ENCODE data around the gene BAG5. TPM values are rescaled to one million over a fixed set of nuclear protein-coding genes. Genes with fewer than 3 reads are reported as not detected.

Gene BAG5
- total and polyA plus RNA-seq, 7 experiments from 2014 or later, result 29.9 to 51.7 (median 36.8) TPM

DNA sequence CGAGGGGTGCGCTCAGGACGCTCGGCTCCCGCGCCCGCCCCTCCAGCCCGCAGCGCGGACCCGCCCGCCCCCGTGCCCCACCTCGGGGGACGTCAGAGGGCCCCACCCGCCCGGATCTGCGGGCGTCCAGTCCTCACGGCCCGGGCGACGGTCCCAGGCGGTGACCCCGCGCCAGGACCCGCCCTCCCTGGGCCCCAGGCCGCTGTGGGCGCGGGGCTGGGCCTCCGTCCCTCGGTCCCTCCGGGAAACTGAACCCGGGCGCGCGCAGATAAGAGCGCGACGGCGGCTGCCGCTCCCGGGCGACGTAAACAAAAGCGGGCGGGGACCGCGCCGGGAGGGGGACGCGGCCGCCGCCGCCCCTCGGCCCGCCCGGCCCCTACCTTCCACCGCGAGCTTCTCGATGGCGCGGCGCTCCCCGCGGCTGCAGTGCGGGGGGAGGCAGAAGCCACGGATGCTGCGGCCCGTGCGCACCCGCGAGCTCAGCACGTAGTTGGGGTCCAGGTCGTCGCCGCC is 41.0 kb downstream of the BAG5 start:
- DNase-seq (peak in 4 of 9 donors; percentile 21 to 31 (median 23)), ATAC-seq (peak; percentile 10)
- H3K9me3 ChIP-seq (ENCODE audit: control insufficient read depth in 2 of 3, low read length in 3 of 3), result no peaks in the 10 kb centered on the region
- H3K4me3 Mint-ChIP-seq, result peak overlapping the region in 7 of 10 donors; percentile 40 to 77 (median 63)
- no peak overlapping the region for H3K27ac ChIP-seq (ENCODE audit: low read depth, low read length)
- peaks cover 0 to 22% (median 13%) of the 10 kb centered on the region in 7 donors for H3K4me1 Mint-ChIP-seq
- no peak overlapping the region for H3K27ac Mint-ChIP-seq
- H3K4me1 ChIP-seq (ENCODE audit: control insufficient read depth in 2 of 2, insufficient read depth in 2 of 2, low read length in 2 of 2), result peaks cover 7 to 15% of the 10 kb centered on the region in 2 donors
- H3K27me3 Mint-ChIP-seq, result peaks cover 0 to 34% (median 6%) of the 10 kb centered on the region in 5 donors
- H3K36me3 ChIP-seq (ENCODE audit: control insufficient read depth in 2 of 3, insufficient read depth in 3 of 3, low read length in 3 of 3), result no peaks in the 10 kb centered on the region
- ChIA-PET POLR2A (interaction anchor here (1.1 kb wide), 1 partner anchor 41 kb away, joined by 4 read pairs; the partner anchor contains the start of gene BAG5), CTCF (interaction anchor here (0.6 to 1.3 kb wide), 4 partner anchors 12 to 460 kb away, joined by 3 to 6 read pairs (median 4); no protein-coding TSS in a partner anchor)
- peak overlapping the region; percentile 37 for H3K4me3 ChIP-seq (ENCODE audit: low read length)
- H3K27me3 ChIP-seq (ENCODE audit: control insufficient read depth in 2 of 2, insufficient read depth in 2 of 2, low read length in 2 of 2), result no peaks in the 10 kb centered on the region
- no peaks in the 10 kb centered on the region for H3K36me3 Mint-ChIP-seq
- no peaks in the 10 kb centered on the region for H3K9me3 Mint-ChIP-seq
- intact Hi-C loops (cut with micrococcal nuclease), result loop anchor here (1.0 to 5.0 kb wide), 4 partner anchors 8 to 196 kb away; partner anchors contain the start of genes TRMT61A (in 2 of the 2), XRCC3 (in 2 of the 2), ZFYVE21 (in 2 of the 2) and BAG5 (in 1 of the 2)

GRCh38 chr14:103520657-103521437 is 41.6 kb downstream of the BAG5 start:
- H3K36me3 Mint-ChIP-seq, result no peaks in the 10 kb centered on the region
- ATAC-seq (peak; percentile 85), DNase-seq (peak; percentile 48 to 72 (median 60))
- H3K27ac ChIP-seq (ENCODE audit: low read depth, low read length), result no peak overlapping the region
- no peak overlapping the region for H3K27ac Mint-ChIP-seq
- ChIA-PET POLR2A (no interaction called here), CTCF (interaction anchor here (0.6 to 1.3 kb wide), 5 partner anchors 12 to 460 kb away, joined by 3 to 6 read pairs (median 3); no protein-coding TSS in a partner anchor)
- H3K36me3 ChIP-seq (ENCODE audit: control insufficient read depth in 2 of 3, insufficient read depth in 3 of 3, low read length in 3 of 3), result no peaks in the 10 kb centered on the region
- H3K27me3 ChIP-seq (ENCODE audit: control insufficient read depth in 2 of 2, insufficient read depth in 2 of 2, low read length in 2 of 2), result no peaks in the 10 kb centered on the region
- peak overlapping the region; percentile 18 to 77 (median 64) for H3K4me3 Mint-ChIP-seq
- peaks cover 7 to 15% of the 10 kb centered on the region in 2 donors for H3K4me1 ChIP-seq (ENCODE audit: control insufficient read depth in 2 of 2, insufficient read depth in 2 of 2, low read length in 2 of 2)
- H3K9me3 Mint-ChIP-seq, result no peaks in the 10 kb centered on the region
- peaks cover 0 to 21% (median 13%) of the 10 kb centered on the region in 7 donors for H3K4me1 Mint-ChIP-seq
- H3K27me3 Mint-ChIP-seq, result peaks cover 0 to 33% (median 6%) of the 10 kb centered on the region in 5 donors
- intact Hi-C loops (cut with micrococcal nuclease), result loop anchor here (1.0 to 5.0 kb wide), 4 partner anchors 8 to 196 kb away; partner anchors contain the start of genes TRMT61A (in 2 of the 2), XRCC3 (in 2 of the 2), ZFYVE21 (in 2 of the 2) and BAG5 (in 1 of the 2)
- no peaks in the 10 kb centered on the region for H3K9me3 ChIP-seq (ENCODE audit: control insufficient read depth in 2 of 3, low read length in 3 of 3)
- H3K4me3 ChIP-seq (ENCODE audit: low read length), result peak overlapping the region; percentile 37

DNA sequence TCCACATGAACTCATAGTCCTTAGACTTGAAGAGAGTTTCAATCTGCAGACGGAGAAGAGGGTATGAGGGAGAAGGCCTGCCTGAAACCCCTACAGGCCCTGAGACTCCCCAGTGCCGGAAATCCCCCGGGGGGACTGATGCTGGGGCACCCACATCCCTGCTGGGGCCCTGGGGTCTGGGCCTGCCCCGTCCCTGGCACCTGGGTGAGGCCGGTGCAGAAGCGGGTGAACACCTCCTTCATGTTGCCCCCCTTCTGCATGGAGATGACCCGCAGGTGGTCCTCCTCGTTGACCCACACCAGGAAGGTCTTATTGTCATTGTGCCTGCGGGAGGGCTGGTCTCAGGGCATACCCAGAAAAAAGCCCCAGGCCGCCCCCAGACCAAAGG is 42.2 kb downstream of the BAG5 start:
- DNase-seq, result no peak
- Histone ChIP-seq H3K36me3 (ENCODE audit: control insufficient read depth in 2 of 3, insufficient read depth in 3 of 3, low read length in 3 of 3) (no peaks in the 10 kb centered on the region), H3K9me3 (ENCODE audit: control insufficient read depth in 2 of 3, low read length in 3 of 3) (no peaks in the 10 kb centered on the region), H3K27me3 (ENCODE audit: control insufficient read depth in 2 of 2, insufficient read depth in 2 of 2, low read length in 2 of 2) (no peaks in the 10 kb centered on the region), H3K4me3 (ENCODE audit: low read length) (no peak overlapping the region), H3K27ac (ENCODE audit: low read depth, low read length) (no peak overlapping the region), H3K4me1 (ENCODE audit: control insufficient read depth in 2 of 2, insufficient read depth in 2 of 2, low read length in 2 of 2) (peaks cover 7 to 15% of the 10 kb centered on the region in 2 donors)
- intact Hi-C loops (cut with micrococcal nuclease), result loop anchor here (2.0 to 5.0 kb wide), 2 partner anchors 195 to 197 kb away; partner anchors contain the start of genes XRCC3 (in 2 of the 2) and ZFYVE21 (in 2 of the 2)
- Mint-ChIP-seq H3K4me3 (peak overlapping the region; percentile 37 to 77 (median 64)), H3K36me3 (no peaks in the 10 kb centered on the region), H3K4me1 (peaks cover 0 to 17% (median 10%) of the 10 kb centered on the region in 7 donors), H3K27ac (peak overlapping the region in 1 of 9 donors; percentile 49), H3K9me3 (no peaks in the 10 kb centered on the region), H3K27me3 (peaks cover 0 to 28% (median 6%) of the 10 kb centered on the region in 5 donors)
- POLR2A ChIA-PET, result no interaction called here
- CTCF ChIA-PET, result interaction anchor here (0.7 to 1.3 kb wide), 3 partner anchors 13 to 324 kb away, joined by 3 to 6 read pairs (median 4); no protein-coding TSS in a partner anchor
- no peak for ATAC-seq

GRCh38 chr14:103519837-103520212 is 42.6 kb downstream of the BAG5 start:
- no peak overlapping the region for H3K27ac ChIP-seq (ENCODE audit: low read depth, low read length)
- Mint-ChIP-seq H3K9me3 (no peaks in the 10 kb centered on the region), H3K27ac (peak overlapping the region in 3 of 9 donors; percentile 43 to 57 (median 49)), H3K27me3 (peaks cover 0 to 24% (median 6%) of the 10 kb centered on the region in 5 donors), H3K4me1 (peaks cover 0 to 17% (median 10%) of the 10 kb centered on the region in 7 donors), H3K36me3 (no peaks in the 10 kb centered on the region), H3K4me3 (peak overlapping the region; percentile 34 to 81 (median 58))
- ChIA-PET POLR2A (interaction anchor here (1.8 kb wide), 1 partner anchor 8 kb away, joined by 8 read pairs; no protein-coding TSS in a partner anchor), CTCF (interaction anchor here (1.4 kb wide), 1 partner anchor 26 kb away, joined by 4 read pairs; no protein-coding TSS in a partner anchor)
- DNase-seq (no peak), ATAC-seq (no peak)
- intact Hi-C loops (cut with micrococcal nuclease), result loop anchor here (2.0 to 5.0 kb wide), 3 partner anchors 19 to 197 kb away; partner anchors contain the start of genes XRCC3 (in 2 of the 2) and ZFYVE21 (in 2 of the 2)
- H3K36me3 ChIP-seq (ENCODE audit: control insufficient read depth in 2 of 3, insufficient read depth in 3 of 3, low read length in 3 of 3), result no peaks in the 10 kb centered on the region
- no peaks in the 10 kb centered on the region for H3K9me3 ChIP-seq (ENCODE audit: control insufficient read depth in 2 of 3, low read length in 3 of 3)
- H3K4me3 ChIP-seq (ENCODE audit: low read length), result no peak overlapping the region
- no peaks in the 10 kb centered on the region for H3K27me3 ChIP-seq (ENCODE audit: control insufficient read depth in 2 of 2, insufficient read depth in 2 of 2, low read length in 2 of 2)
- peaks cover 7 to 15% of the 10 kb centered on the region in 2 donors for H3K4me1 ChIP-seq (ENCODE audit: control insufficient read depth in 2 of 2, insufficient read depth in 2 of 2, low read length in 2 of 2)

- H3K36me3 ChIP-seq (ENCODE audit: control insufficient read depth in 2 of 3, insufficient read depth in 3 of 3, low read length in 3 of 3), result no peaks in the 10 kb centered on the region
- DNase-seq (no peak), ATAC-seq (no peak)
- H3K9me3 Mint-ChIP-seq, result no peaks in the 10 kb centered on the region
- peaks cover 0 to 18% (median 6%) of the 10 kb centered on the region in 5 donors for H3K27me3 Mint-ChIP-seq
- no peaks in the 10 kb centered on the region for H3K27me3 ChIP-seq (ENCODE audit: control insufficient read depth in 2 of 2, insufficient read depth in 2 of 2, low read length in 2 of 2)
- peak overlapping the region; percentile 26 to 81 (median 62) for H3K4me3 Mint-ChIP-seq
- POLR2A ChIA-PET, result interaction anchor here (0.7 to 1.8 kb wide), 4 partner anchors 8 to 39 kb away, joined by 3 to 8 read pairs (median 3); no protein-coding TSS in a partner anchor
- no peak overlapping the region for H3K27ac ChIP-seq (ENCODE audit: low read depth, low read length)
- H3K4me3 ChIP-seq (ENCODE audit: low read length), result no peak overlapping the region
- H3K27ac Mint-ChIP-seq, result peak overlapping the region in 5 of 9 donors; percentile 34 to 83 (median 57)
- H3K9me3 ChIP-seq (ENCODE audit: control insufficient read depth in 2 of 3, low read length in 3 of 3), result no peaks in the 10 kb centered on the region
- H3K4me1 Mint-ChIP-seq, result peaks cover 0 to 17% (median 10%) of the 10 kb centered on the region in 7 donors
- intact Hi-C loops (cut with micrococcal nuclease), result loop anchor here in 1 of 2 donors (2.0 kb wide), 1 partner anchor 18 kb away; no protein-coding TSS in a partner anchor
- CTCF ChIA-PET, result interaction anchor here (0.7 to 1.5 kb wide), 7 partner anchors 11 to 33 kb away, joined by 3 to 5 read pairs (median 3); no protein-coding TSS in a partner anchor
- H3K36me3 Mint-ChIP-seq, result no peaks in the 10 kb centered on the region
- peaks cover 7 to 15% of the 10 kb centered on the region in 2 donors for H3K4me1 ChIP-seq (ENCODE audit: control insufficient read depth in 2 of 2, insufficient read depth in 2 of 2, low read length in 2 of 2)
Observed at GRCh38 chr14:103519043-103519836, 43.2 kb downstream of the BAG5 start.
